GM12878 (cell line): ENCODE results near the gene SLC25A11. TPM values are rescaled to one million over a fixed set of nuclear protein-coding genes. Genes with fewer than 3 reads are reported as not detected.

Experiments
- ATAC-seq: fragments of 200-7000 bp; cut with Tn5 transposase; 3 replicates; pipeline ENCODE4 v1.9.1; 2020; ENCODE audit warnings: mild to moderate bottlenecking, moderate library complexity
- BruUV-seq: library from RNA; stranded (reverse); fragments of 400-500 nt; replicated peaks from 2 replicates; lab custom pipeline; 2021; lab: Mats Ljungman, UMichigan
- CTCF ChIA-PET: fragments of 300-600 bp; sonication (Branson Sonifier 250); formaldehyde crosslinking; extraction: SDS; loops from one replicate; lab custom pipeline; 2021; ENCODE audit warnings: inconsistent platforms; lab: Yijun Ruan, JAX
- POLR2A ChIA-PET: fragments of 350-600 bp; formaldehyde crosslinking; extraction: SDS; loops from one replicate; lab custom pipeline; 2021; ENCODE audit warnings: inconsistent platforms; lab: Charles Lee
- RAD21 ChIA-PET: fragments of 300-600 bp; sonication (Branson Sonifier 250); formaldehyde crosslinking; loops from one replicate; lab custom pipeline; 2023; ENCODE audit warnings: antibody characterized with exemption; ENCODE audit not compliant: unreplicated experiment; lab: Charles Lee
- SMC1A ChIA-PET: fragments of 300-600 bp; sonication (Branson Sonifier 250); formaldehyde crosslinking; loops from one replicate; lab custom pipeline; 2023; ENCODE audit not compliant: unreplicated experiment, uncharacterized antibody; lab: Charles Lee
- DNase-seq: peaks from one replicate; pipeline ENCODE4 v3.0.0-alpha.2; 2011; ENCODE audit warnings: low read depth, low spot score
- FAIRE-seq: peaks from 3 replicates; lab custom pipeline; 2011; peaks lifted over from hg19 to GRCh38; lab: Jason Lieb, UNC
- H2AFZ ChIP-seq: 2 replicates; pipeline ENCODE4 v1.6.0; 2011; ENCODE audit warnings: low read depth, low read length, control low read depth; ENCODE audit not compliant: control insufficient read depth
- H3K27ac ChIP-seq: 2 replicates; pipeline ENCODE4 v1.5.1; 2011; ENCODE audit warnings: control low read depth; ENCODE audit not compliant: control insufficient read depth, insufficient read depth
- H3K27me3 ChIP-seq, 2 experiments: replicated peaks in 1 of 2; 2 replicates each; pipeline versions ENCODE4 v1.6.0 to v1.6.1; 2011; ENCODE audit warnings: low read length in 1 of 2; ENCODE audit not compliant: control insufficient read depth in 2 of 2, insufficient read depth in 2 of 2
- H3K36me3 ChIP-seq, 2 experiments: 2 replicates each; pipeline ENCODE4 v1.5.1; 2011; ENCODE audit warnings: low read length in 1 of 2; ENCODE audit not compliant: control insufficient read depth in 2 of 2, insufficient read depth in 2 of 2
- H3K4me1 ChIP-seq: 2 replicates; pipeline ENCODE4 v1.6.1; 2011; ENCODE audit warnings: mild to moderate bottlenecking, low read length, moderate library complexity, mixed read lengths; ENCODE audit not compliant: control insufficient read depth, insufficient read depth
- H3K4me2 ChIP-seq: 2 replicates; pipeline ENCODE4 v1.6.0; 2011; ENCODE audit warnings: control low read depth; ENCODE audit not compliant: control insufficient read depth, insufficient read depth
- H3K4me3 ChIP-seq: fragments of 200-600 bp; sonication (generic); 2 replicates; pipeline ENCODE4 v1.5.1; 2016
- H3K79me2 ChIP-seq: 2 replicates; pipeline ENCODE4 v1.6.0; 2011; ENCODE audit warnings: low read length; ENCODE audit not compliant: control insufficient read depth, insufficient read depth
- H3K9ac ChIP-seq: 2 replicates; pipeline ENCODE4 v1.8.0; 2011; ENCODE audit warnings: low read length, control low read depth, mixed read lengths; ENCODE audit not compliant: control insufficient read depth, insufficient read depth
- H3K9me3 ChIP-seq: replicated peaks from 3 replicates; pipeline ENCODE4 v1.5.1; 2011; ENCODE audit warnings: mild to moderate bottlenecking, low read length; ENCODE audit not compliant: control insufficient read depth, insufficient read depth
- H4K20me1 ChIP-seq: 2 replicates; pipeline ENCODE4 v1.6.0; 2011; ENCODE audit not compliant: control insufficient read depth, insufficient read depth
- CBX5 ChIP-seq: sonication (generic); IDR thresholded peaks from 2 replicates; pipeline ENCODE4 v1.6.1; 2016; ENCODE audit warnings: low read depth, moderate library complexity, mild to moderate bottlenecking, inconsistent platforms
- IKZF2 ChIP-seq, 2 experiments: fragments of 450-650 bp; IDR thresholded peaks; 2 replicates each; pipeline ENCODE4 v1.6.1; 2017; ENCODE audit warnings: mild to moderate bottlenecking in 2 of 2, moderate library complexity in 2 of 2
- LARP7 ChIP-seq: fragments of 450-650 bp; IDR thresholded peaks from 2 replicates; pipeline ENCODE4 v1.6.1; 2017; ENCODE audit warnings: mild to moderate bottlenecking
- MTA2 ChIP-seq: fragments of 450-650 bp; IDR thresholded peaks from 2 replicates; pipeline ENCODE4 v1.6.1; 2016; ENCODE audit warnings: low read depth, mild to moderate bottlenecking, moderate library complexity
- PAX5 ChIP-seq: IDR thresholded peaks from 2 replicates; pipeline ENCODE4 v1.6.1; 2011; ENCODE audit warnings: low read depth, low read length, borderline replicate concordance
- POLR2A ChIP-seq: IDR thresholded peaks from 2 replicates; pipeline ENCODE4 v1.6.1; 2011; ENCODE audit warnings: low read depth, mild to moderate bottlenecking, low read length
- RELA ChIP-seq: fragments of 450-650 bp; IDR thresholded peaks from 2 replicates; pipeline ENCODE4 v1.8.0; 2014; ENCODE audit warnings: borderline replicate concordance; ENCODE audit not compliant: partially characterized antibody
- SRF ChIP-seq, 2 experiments: IDR thresholded peaks; 2 replicates each; pipeline ENCODE4 v1.6.1; 2011; ENCODE audit warnings: low read depth in 2 of 2, low read length in 2 of 2, mild to moderate bottlenecking in 1 of 2, moderate library complexity in 1 of 2
- WGBS: methylation state at CpG from one replicate; pipeline ENCODE4 v1.1.6; 2016; ENCODE audit warnings: low lambda C conversion rate; ENCODE audit not compliant: insufficient replicate concordance, insufficient coverage; ENCODE audit errors: missing lambda C conversion rate; 5-methylcytosine and 5-hydroxymethylcytosine counted together
- in situ Hi-C: fragments of 300-500 bp; cut with MboI; formaldehyde crosslinking; loops from 9 replicates; pipeline ENCODE4 v1.14.3; 2018; ENCODE audit warnings: mixed read lengths
- intact Hi-C: fragments of 100-400 bp; cut with micrococcal nuclease; formaldehyde crosslinking; loops from one replicate; pipeline ENCODE4 v1.14.2; 2022; ENCODE audit not compliant: unreplicated experiment
- polyA plus RNA-seq, 11 experiments: library from polyadenylated mRNA; depleted of rRNA in 4 of 11; unstranded in 6 of 11; stranded (reverse) in 5 of 11; fragments of >200 nt; fragmentation: Nextera tagmentation in 4 of 11; fragmentation: Illumina TruSeq in 1 of 11; extraction: Ambion mirVana in 4 of 11; extraction: Trizol in 1 of 11; gene quantifications; 1 replicate in 1 of 11; 2 replicates in 10 of 11; pipeline versions ENCODE4 v1.2.1 to v1.2.3, GENCODE V29; 2011 to 2016; ENCODE audit warnings: inconsistent platforms in 2 of 11, missing spikeins in 2 of 11, low read depth in 1 of 11
- total RNA-seq, 4 experiments: library from RNA; depleted of rRNA in 3 of 4; stranded (reverse); fragments of >200 nt in 3 of 4; fragmentation: Illumina TruSeq in 1 of 4; extraction: Trizol in 1 of 4; gene quantifications; 2 replicates each; pipeline versions ENCODE4 v1.2.1 to v1.2.3, GENCODE V29; 2013 to 2021
- TF ChIP-seq, protein P1 (sequence below): fragments of 450-650 bp; IDR thresholded peaks from 2 replicates; pipeline ENCODE4 v1.6.1; 2017; ENCODE audit warnings: mild to moderate bottlenecking, low read depth, inconsistent platforms; ENCODE audit not compliant: poor library complexity, severe bottlenecking
- TF ChIP-seq, protein P2 (sequence below): fragments of 450-650 bp; formaldehyde crosslinking; IDR thresholded peaks from 2 replicates; pipeline ENCODE4 v1.5.0; 2022; ENCODE audit warnings: mild to moderate bottlenecking, missing genetic modification characterization
- TF ChIP-seq, protein P3 (sequence below): IDR thresholded peaks from 2 replicates; pipeline ENCODE4 v1.6.1; 2011; ENCODE audit warnings: borderline replicate concordance, low read depth, mild to moderate bottlenecking, moderate library complexity, low read length; ENCODE audit not compliant: insufficient read depth, poor library complexity, severe bottlenecking
- TF ChIP-seq, protein P4 (sequence below): fragments of 450-650 bp; IDR thresholded peaks from 2 replicates; pipeline ENCODE4 v1.6.1; 2016; ENCODE audit warnings: mild to moderate bottlenecking

SLC25A11 gene
- total and polyA plus RNA-seq, 10 of the 15 experiments (the other 5 are each of a cell fraction or from before 2014, with no cell fraction given): 5.8 to 142 (median 65.0) TPM

DNA sequence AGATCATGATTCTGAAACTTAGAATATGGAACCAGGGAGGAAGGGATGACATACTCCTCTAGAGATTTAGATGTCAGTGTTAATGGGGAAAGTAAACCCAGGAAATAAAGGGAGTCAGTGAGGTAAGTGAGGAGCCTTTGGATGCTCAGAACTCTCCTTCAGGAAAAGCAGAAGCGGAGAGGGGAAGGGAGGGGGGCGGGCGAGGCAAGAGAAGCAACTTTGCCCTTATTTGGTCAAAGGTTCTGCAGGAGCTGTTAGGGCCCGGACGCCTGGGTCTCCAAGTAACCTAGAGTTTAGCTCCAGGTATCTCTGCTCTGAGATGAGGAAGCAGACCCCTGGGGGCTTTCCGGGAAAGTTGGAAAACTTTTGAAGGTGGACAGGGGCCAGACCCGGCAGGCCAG is 7.2 kb upstream of the SLC25A11 start (continued):
- TF ChIP-seq, protein P1, sequence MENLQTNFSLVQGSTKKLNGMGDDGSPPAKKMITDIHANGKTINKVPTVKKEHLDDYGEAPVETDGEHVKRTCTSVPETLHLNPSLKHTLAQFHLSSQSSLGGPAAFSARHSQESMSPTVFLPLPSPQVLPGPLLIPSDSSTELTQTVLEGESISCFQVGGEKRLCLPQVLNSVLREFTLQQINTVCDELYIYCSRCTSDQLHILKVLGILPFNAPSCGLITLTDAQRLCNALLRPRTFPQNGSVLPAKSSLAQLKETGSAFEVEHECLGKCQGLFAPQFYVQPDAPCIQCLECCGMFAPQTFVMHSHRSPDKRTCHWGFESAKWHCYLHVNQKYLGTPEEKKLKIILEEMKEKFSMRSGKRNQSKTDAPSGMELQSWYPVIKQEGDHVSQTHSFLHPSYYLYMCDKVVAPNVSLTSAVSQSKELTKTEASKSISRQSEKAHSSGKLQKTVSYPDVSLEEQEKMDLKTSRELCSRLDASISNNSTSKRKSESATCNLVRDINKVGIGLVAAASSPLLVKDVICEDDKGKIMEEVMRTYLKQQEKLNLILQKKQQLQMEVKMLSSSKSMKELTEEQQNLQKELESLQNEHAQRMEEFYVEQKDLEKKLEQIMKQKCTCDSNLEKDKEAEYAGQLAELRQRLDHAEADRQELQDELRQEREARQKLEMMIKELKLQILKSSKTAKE: no peak
- TF ChIP-seq SRF (IDR thresholded peaks at IDR 0.05; ENCODE audit: low read depth in 2 of 2, low read length in 2 of 2) (peak; percentile 85 to 97), LARP7 (0 out of 2 replicates have a peak, but pooled peaks have one; percentile 22)

DNA sequence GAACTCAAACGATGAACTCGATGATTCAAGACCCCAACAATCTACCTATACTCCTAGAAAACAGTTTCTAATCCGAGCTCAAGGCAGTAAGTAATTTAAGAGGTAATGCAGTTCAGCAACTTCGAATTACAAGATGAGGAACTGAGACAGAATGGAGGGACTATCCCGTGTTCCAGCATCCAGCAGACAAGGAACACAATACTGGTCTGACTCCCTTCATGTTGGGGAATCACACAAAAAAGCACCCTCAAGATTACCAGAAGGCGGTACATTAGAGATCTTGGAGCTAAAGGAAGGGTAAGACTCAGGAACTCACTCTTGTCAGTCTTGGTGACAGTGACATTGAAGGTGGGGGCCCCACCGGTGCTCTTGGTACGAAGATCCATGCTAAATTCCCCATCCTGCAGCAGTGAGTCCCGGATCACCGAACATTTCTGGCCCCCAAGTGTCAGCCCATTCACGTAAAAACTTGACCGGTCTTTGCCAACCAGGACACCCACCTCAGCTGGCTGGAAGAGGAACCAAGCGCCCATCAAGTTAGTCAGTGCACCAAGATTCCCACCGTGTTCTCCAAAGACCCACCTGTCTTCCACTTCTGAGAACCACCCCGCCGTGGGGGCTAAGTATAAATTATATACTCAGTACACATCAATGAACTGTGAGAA is 6.6 kb upstream of the SLC25A11 start:
- no peaks in the 10 kb centered on the region for H3K9me3 ChIP-seq
- peak overlapping the region; percentile 55 for H3K4me2 ChIP-seq
- ChIA-PET CTCF (interaction anchor here (1.2 to 3.3 kb wide), 3 partner anchors 20 to 115 kb away, joined by 3 to 13 read pairs (median 12); partner anchors contain the start of gene SPAG7), POLR2A (interaction anchor here (0.6 to 17.5 kb wide), 3 partner anchors 19 to 51 kb away, joined by 3 to 272 read pairs (median 5); partner anchors contain the start of genes INCA1, KIF1C and SPAG7), RAD21 (interaction anchor here (9.8 kb wide), 1 partner anchor 19 kb away, joined by 73 read pairs; the partner anchor contains the start of gene SPAG7), SMC1A (interaction anchor here (1.2 to 7.1 kb wide), 4 partner anchors 11 to 40 kb away, joined by 3 to 50 read pairs (median 5); partner anchors contain the start of gene SPAG7)
- intact Hi-C loops (no loop called here), in situ Hi-C loops (no loop called here)
- peaks cover 82% of the 10 kb centered on the region for H3K79me2 ChIP-seq
- no peak for FAIRE-seq
- H4K20me1 ChIP-seq: peaks cover 5% of the 10 kb centered on the region
- WGBS: under 1% methylated on average over 16 of the region's 16 CpGs
- H3K36me3 ChIP-seq: peaks cover 20 to 22% of the 10 kb centered on the region in 2 experiments
- no peak overlapping the region for H2AFZ ChIP-seq
- peak overlapping the region; percentile 96 for H3K4me3 ChIP-seq
- peaks cover 48% of the 10 kb centered on the region for H3K4me1 ChIP-seq
- ATAC-seq: no peak
- no peak for DNase-seq
- H3K27ac ChIP-seq: peak overlapping the region; percentile 100
- BruUV-seq: TSS peak; percentile 81
- peak overlapping the region; percentile 100 for H3K9ac ChIP-seq
- no peaks in the 10 kb centered on the region for H3K27me3 ChIP-seq
- TF ChIP-seq MTA2: 0 out of 2 replicates have a peak, but pooled peaks have one; percentile 16
- TF ChIP-seq, protein P2, sequence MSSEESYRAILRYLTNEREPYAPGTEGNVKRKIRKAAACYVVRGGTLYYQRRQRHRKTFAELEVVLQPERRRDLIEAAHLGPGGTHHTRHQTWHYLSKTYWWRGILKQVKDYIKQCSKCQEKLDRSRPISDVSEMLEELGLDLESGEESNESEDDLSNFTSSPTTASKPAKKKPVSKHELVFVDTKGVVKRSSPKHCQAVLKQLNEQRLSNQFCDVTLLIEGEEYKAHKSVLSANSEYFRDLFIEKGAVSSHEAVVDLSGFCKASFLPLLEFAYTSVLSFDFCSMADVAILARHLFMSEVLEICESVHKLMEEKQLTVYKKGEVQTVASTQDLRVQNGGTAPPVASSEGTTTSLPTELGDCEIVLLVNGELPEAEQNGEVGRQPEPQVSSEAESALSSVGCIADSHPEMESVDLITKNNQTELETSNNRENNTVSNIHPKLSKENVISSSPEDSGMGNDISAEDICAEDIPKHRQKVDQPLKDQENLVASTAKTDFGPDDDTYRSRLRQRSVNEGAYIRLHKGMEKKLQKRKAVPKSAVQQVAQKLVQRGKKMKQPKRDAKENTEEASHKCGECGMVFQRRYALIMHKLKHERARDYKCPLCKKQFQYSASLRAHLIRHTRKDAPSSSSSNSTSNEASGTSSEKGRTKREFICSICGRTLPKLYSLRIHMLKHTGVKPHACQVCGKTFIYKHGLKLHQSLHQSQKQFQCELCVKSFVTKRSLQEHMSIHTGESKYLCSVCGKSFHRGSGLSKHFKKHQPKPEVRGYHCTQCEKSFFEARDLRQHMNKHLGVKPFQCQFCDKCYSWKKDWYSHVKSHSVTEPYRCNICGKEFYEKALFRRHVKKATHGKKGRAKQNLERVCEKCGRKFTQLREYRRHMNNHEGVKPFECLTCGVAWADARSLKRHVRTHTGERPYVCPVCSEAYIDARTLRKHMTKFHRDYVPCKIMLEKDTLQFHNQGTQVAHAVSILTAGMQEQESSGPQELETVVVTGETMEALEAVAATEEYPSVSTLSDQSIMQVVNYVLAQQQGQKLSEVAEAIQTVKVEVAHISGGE (CRISPR knock-in tag): 0 out of 2 replicates have a peak, but pooled peaks have one; percentile 16
- peak; percentile 70 for TF ChIP-seq POLR2A
- TF ChIP-seq, protein P3, sequence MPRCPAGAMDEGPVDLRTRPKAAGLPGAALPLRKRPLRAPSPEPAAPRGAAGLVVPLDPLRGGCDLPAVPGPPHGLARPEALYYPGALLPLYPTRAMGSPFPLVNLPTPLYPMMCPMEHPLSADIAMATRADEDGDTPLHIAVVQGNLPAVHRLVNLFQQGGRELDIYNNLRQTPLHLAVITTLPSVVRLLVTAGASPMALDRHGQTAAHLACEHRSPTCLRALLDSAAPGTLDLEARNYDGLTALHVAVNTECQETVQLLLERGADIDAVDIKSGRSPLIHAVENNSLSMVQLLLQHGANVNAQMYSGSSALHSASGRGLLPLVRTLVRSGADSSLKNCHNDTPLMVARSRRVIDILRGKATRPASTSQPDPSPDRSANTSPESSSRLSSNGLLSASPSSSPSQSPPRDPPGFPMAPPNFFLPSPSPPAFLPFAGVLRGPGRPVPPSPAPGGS: peak; percentile 56
- TF ChIP-seq IKZF2 (IDR thresholded peaks at IDR 0.05): peak; percentile 74 to 83; a peak in 3 of 4 replicates
- TF ChIP-seq PAX5: 0 out of 2 replicates have a peak, but pooled peaks have one; percentile 12
- peak; percentile 57 for TF ChIP-seq RELA
- TF ChIP-seq CBX5: no peak
- TF ChIP-seq, protein P4, sequence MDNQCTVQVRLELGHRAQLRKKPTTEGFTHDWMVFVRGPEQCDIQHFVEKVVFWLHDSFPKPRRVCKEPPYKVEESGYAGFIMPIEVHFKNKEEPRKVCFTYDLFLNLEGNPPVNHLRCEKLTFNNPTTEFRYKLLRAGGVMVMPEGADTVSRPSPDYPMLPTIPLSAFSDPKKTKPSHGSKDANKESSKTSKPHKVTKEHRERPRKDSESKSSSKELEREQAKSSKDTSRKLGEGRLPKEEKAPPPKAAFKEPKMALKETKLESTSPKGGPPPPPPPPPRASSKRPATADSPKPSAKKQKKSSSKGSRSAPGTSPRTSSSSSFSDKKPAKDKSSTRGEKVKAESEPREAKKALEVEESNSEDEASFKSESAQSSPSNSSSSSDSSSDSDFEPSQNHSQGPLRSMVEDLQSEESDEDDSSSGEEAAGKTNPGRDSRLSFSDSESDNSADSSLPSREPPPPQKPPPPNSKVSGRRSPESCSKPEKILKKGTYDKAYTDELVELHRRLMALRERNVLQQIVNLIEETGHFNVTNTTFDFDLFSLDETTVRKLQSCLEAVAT: peak; percentile 73; the same call in 1 of the 2 replicates
